H9 (cell line): ENCODE measurements around the gene DCHS2. TPM values are rescaled to one million over a fixed set of nuclear protein-coding genes. Genes with fewer than 3 reads are reported as not detected.

Source experiments
- DNase-seq: peaks from one replicate; pipeline ENCODE4 v3.0.0-alpha.2; 2017
- H2AFZ ChIP-seq: one replicate; pipeline ENCODE4 v1.6.1; 2013; ENCODE audit warnings: mild to moderate bottlenecking, low read length, control low read depth, moderate library complexity
- H2AK5ac ChIP-seq: 2 replicates; pipeline ENCODE4 v1.6.1; 2013; ENCODE audit warnings: low read length, control low read depth, mixed read lengths; ENCODE audit not compliant: insufficient read length
- H2BK120ac ChIP-seq: one replicate; pipeline ENCODE4 v1.6.1; 2013; ENCODE audit warnings: low read depth, mild to moderate bottlenecking, low read length, control low read depth, inconsistent platforms; ENCODE audit not compliant: poor library complexity, severe bottlenecking
- H2BK12ac ChIP-seq: 2 replicates; pipeline ENCODE4 v1.6.1; 2013; ENCODE audit warnings: low read length, control low read depth, mixed read lengths, low read depth; ENCODE audit not compliant: insufficient read length
- H2BK15ac ChIP-seq: 2 replicates; pipeline ENCODE4 v1.6.1; 2013; ENCODE audit warnings: low read depth, low read length, control low read depth
- H2BK20ac ChIP-seq: one replicate; pipeline ENCODE4 v1.6.1; 2013; ENCODE audit warnings: low read depth, mild to moderate bottlenecking, low read length, control low read depth, inconsistent platforms; ENCODE audit not compliant: poor library complexity, severe bottlenecking
- H2BK5ac ChIP-seq: 2 replicates; pipeline ENCODE4 v1.6.1; 2013; ENCODE audit warnings: low read length, control low read depth, mixed read lengths; ENCODE audit not compliant: insufficient read length
- H3K14ac ChIP-seq: 2 replicates; pipeline ENCODE4 v1.6.1; 2013; ENCODE audit warnings: low read length, control low read depth; ENCODE audit not compliant: insufficient read depth
- H3K18ac ChIP-seq: 2 replicates; pipeline ENCODE4 v1.6.1; 2013; ENCODE audit warnings: low read depth, mild to moderate bottlenecking, mixed read lengths, low read length, control low read depth; ENCODE audit not compliant: insufficient read length
- H3K23ac ChIP-seq: 2 replicates; pipeline ENCODE4 v1.6.1; 2013; ENCODE audit warnings: low read length, control low read depth, mixed read lengths, low read depth; ENCODE audit not compliant: insufficient read length
- H3K23me2 ChIP-seq: 2 replicates; pipeline ENCODE4 v1.6.1; 2013; ENCODE audit warnings: low read depth, mild to moderate bottlenecking, mixed read lengths, low read length, control low read depth; ENCODE audit not compliant: insufficient read length, poor library complexity, severe bottlenecking
- H3K27ac ChIP-seq: 2 replicates; pipeline ENCODE4 v1.5.1; 2013; ENCODE audit warnings: low read length, control low read depth, mixed read lengths, low read depth; ENCODE audit not compliant: insufficient read length
- H3K27me3 ChIP-seq: 2 replicates; pipeline ENCODE4 v1.6.1; 2013; ENCODE audit warnings: low read length, control low read depth, inconsistent platforms; ENCODE audit not compliant: insufficient read depth
- H3K4ac ChIP-seq: 2 replicates; pipeline ENCODE4 v1.6.1; 2013; ENCODE audit warnings: low read depth, mild to moderate bottlenecking, control low read depth, inconsistent platforms, low read length, moderate library complexity
- H3K4me1 ChIP-seq: 2 replicates; pipeline ENCODE4 v1.6.1; 2013; ENCODE audit warnings: low read length, control low read depth, inconsistent platforms; ENCODE audit not compliant: insufficient read depth
- H3K4me2 ChIP-seq: 2 replicates; pipeline ENCODE4 v1.6.1; 2013; ENCODE audit warnings: low read length, control low read depth, mixed read lengths; ENCODE audit not compliant: insufficient read length, insufficient read depth
- H3K56ac ChIP-seq: 2 replicates; pipeline ENCODE4 v1.6.1; 2013; ENCODE audit warnings: low read depth, mild to moderate bottlenecking, mixed read lengths, low read length, control low read depth; ENCODE audit not compliant: insufficient read length
- H3K79me1 ChIP-seq: 2 replicates; pipeline ENCODE4 v1.6.1; 2013; ENCODE audit warnings: low read depth, mild to moderate bottlenecking, moderate library complexity, low read length, control low read depth, inconsistent platforms; ENCODE audit not compliant: insufficient read depth, poor library complexity, severe bottlenecking
- H3K79me2 ChIP-seq: 2 replicates; pipeline ENCODE4 v1.6.1; 2013; ENCODE audit warnings: low read length, control low read depth, inconsistent platforms; ENCODE audit not compliant: insufficient read depth
- H3K9ac ChIP-seq: 2 replicates; pipeline ENCODE4 v1.6.1; 2013; ENCODE audit warnings: low read length, control low read depth, mixed read lengths; ENCODE audit not compliant: insufficient read length; ENCODE audit errors: extremely low read depth
- H3K9me3 ChIP-seq: one replicate; pipeline ENCODE4 v1.6.1; 2013; ENCODE audit warnings: low read depth, low read length, inconsistent platforms; ENCODE audit not compliant: control insufficient read depth
- H3T11ph ChIP-seq: one replicate; pipeline ENCODE4 v1.6.1; 2013; ENCODE audit warnings: mild to moderate bottlenecking, low read length, control low read depth, inconsistent platforms
- H4K20me1 ChIP-seq: one replicate; pipeline ENCODE4 v1.6.1; 2013; ENCODE audit not compliant: control insufficient read depth, insufficient read length, insufficient read depth
- H4K5ac ChIP-seq: 2 replicates; pipeline ENCODE4 v1.6.1; 2013; ENCODE audit warnings: low read depth, mild to moderate bottlenecking, mixed read lengths, low read length, control low read depth; ENCODE audit not compliant: insufficient read length
- H4K8ac ChIP-seq: replicated peaks from 2 replicates; pipeline ENCODE4 v1.6.1; 2013; ENCODE audit warnings: low read length, control low read depth, mixed read lengths, low read depth; ENCODE audit not compliant: insufficient read length
- H4K91ac ChIP-seq: 2 replicates; pipeline ENCODE4 v1.6.1; 2013; ENCODE audit warnings: low read depth, mild to moderate bottlenecking, moderate library complexity, mixed read lengths, low read length, control low read depth; ENCODE audit not compliant: insufficient read length
- H3K27ac Mint-ChIP-seq, 3 experiments: 2 replicates in 2 of 3; 3 replicates in 1 of 3; pipeline ENCODE4 v1.8.0; 2020 to 2021; ENCODE audit warnings: mixed read lengths in 3 of 3, mild to moderate bottlenecking in 1 of 3, moderate library complexity in 1 of 3
- H3K27me3 Mint-ChIP-seq: 2 replicates; pipeline ENCODE4 v1.8.0; 2021; ENCODE audit warnings: low read depth, mild to moderate bottlenecking, moderate library complexity, mixed read lengths
- H3K36me3 Mint-ChIP-seq, 3 experiments: 2 replicates in 2 of 3; 3 replicates in 1 of 3; pipeline ENCODE4 v1.8.0; 2020 to 2021; ENCODE audit warnings: low read depth in 3 of 3, mixed read lengths in 3 of 3; ENCODE audit not compliant: insufficient read depth in 1 of 3
- H3K4me1 Mint-ChIP-seq, 2 experiments: 2 replicates each; pipeline ENCODE4 v1.8.0; 2020; ENCODE audit warnings: mixed read lengths in 2 of 2
- H3K4me3 Mint-ChIP-seq, 2 experiments: 2 replicates in 1 of 2; 3 replicates in 1 of 2; pipeline ENCODE4 v1.8.0; 2020 to 2021; ENCODE audit warnings: mild to moderate bottlenecking in 2 of 2, mixed read lengths in 2 of 2, moderate library complexity in 1 of 2
- H3K9me3 Mint-ChIP-seq, 2 experiments: 2 replicates in 1 of 2; 3 replicates in 1 of 2; pipeline ENCODE4 v1.8.0; 2020; ENCODE audit warnings: mild to moderate bottlenecking in 2 of 2, mixed read lengths in 2 of 2, moderate library complexity in 1 of 2
- WGBS: extraction: QIAGEN DNeasy Blood & Tissue Kit; methylation state at CpG from one replicate; pipeline ENCODE4 v1.1.7; 2013; ENCODE audit warnings: missing lambda C conversion rate, low lambda C conversion rate, mixed read lengths; ENCODE audit not compliant: insufficient read length; ENCODE audit errors: extremely low coverage; 5-methylcytosine and 5-hydroxymethylcytosine counted together
- total RNA-seq: library from RNA; stranded (reverse); gene quantifications from 2 replicates; pipeline ENCODE4 v1.2.1, GENCODE V29; 2021
- TF ChIP-seq, protein P1 (sequence below): fragments of 200-600 bp; sonication (generic); conservative IDR thresholded peaks from 3 replicates; pipeline ENCODE4 v1.8.0; 2021; ENCODE audit warnings: antibody characterized with exemption, mild to moderate bottlenecking

Gene DCHS2
- total RNA-seq, 1 experiment from 2014 or later, result 0.57 TPM

DNA sequence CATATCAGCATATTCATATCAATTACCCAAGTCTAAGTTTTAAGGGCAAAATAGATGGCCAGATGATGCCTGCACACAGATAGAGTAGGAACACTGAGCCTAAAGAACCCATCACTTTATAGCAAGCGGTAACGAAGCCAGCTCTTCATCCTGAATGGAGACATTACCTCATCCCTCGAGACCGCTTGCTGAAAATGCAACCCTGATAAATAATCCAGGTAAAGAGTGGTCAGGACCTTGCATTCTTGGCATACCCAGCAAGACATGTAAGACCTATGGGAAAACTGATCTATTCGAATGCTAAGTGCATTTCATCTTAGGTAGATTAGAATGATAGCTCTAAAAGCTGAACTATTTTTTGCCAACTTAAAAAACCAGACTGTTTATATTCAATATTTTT lies 25.3 kb downstream of the DCHS2 start:
- Histone ChIP-seq H3K4ac (no peak overlapping the region), H2BK15ac (no peak overlapping the region), H2AK5ac (no peak overlapping the region), H3K4me2 (no peak overlapping the region), H3K79me2 (no peaks in the 10 kb centered on the region), H4K91ac (no peak overlapping the region), H3K27ac (no peak overlapping the region), H3K27me3 (no peaks in the 10 kb centered on the region), H3T11ph (no peak overlapping the region), H2BK12ac (no peak overlapping the region), H3K23ac (no peak overlapping the region), H2AFZ (no peak overlapping the region), H3K56ac (no peak overlapping the region), H3K79me1 (no peaks in the 10 kb centered on the region), H3K9me3 (no peaks in the 10 kb centered on the region), H3K14ac (no peak overlapping the region), H4K20me1 (no peaks in the 10 kb centered on the region), H4K5ac (no peak overlapping the region), H3K4me1 (no peaks in the 10 kb centered on the region), H2BK5ac (no peak overlapping the region), H2BK120ac (no peak overlapping the region), H3K23me2 (no peaks in the 10 kb centered on the region), H3K9ac (no peak overlapping the region), H3K18ac (no peak overlapping the region), H4K8ac (no peak overlapping the region), H2BK20ac (no peak overlapping the region)
- Mint-ChIP-seq H3K27ac (no peak overlapping the region), H3K4me1 (peaks cover 0 to 5% of the 10 kb centered on the region in 2 experiments; a peak in 2 of 4 replicates), H3K9me3 (no peaks in the 10 kb centered on the region), H3K36me3 (no peaks in the 10 kb centered on the region), H3K27me3 (no peaks in the 10 kb centered on the region; the same call in 1 of the 2 replicates), H3K4me3 (no peak overlapping the region)
- WGBS, result no CpG with 5 or more reads among the region's 5 CpGs
- TF ChIP-seq, protein P1, sequence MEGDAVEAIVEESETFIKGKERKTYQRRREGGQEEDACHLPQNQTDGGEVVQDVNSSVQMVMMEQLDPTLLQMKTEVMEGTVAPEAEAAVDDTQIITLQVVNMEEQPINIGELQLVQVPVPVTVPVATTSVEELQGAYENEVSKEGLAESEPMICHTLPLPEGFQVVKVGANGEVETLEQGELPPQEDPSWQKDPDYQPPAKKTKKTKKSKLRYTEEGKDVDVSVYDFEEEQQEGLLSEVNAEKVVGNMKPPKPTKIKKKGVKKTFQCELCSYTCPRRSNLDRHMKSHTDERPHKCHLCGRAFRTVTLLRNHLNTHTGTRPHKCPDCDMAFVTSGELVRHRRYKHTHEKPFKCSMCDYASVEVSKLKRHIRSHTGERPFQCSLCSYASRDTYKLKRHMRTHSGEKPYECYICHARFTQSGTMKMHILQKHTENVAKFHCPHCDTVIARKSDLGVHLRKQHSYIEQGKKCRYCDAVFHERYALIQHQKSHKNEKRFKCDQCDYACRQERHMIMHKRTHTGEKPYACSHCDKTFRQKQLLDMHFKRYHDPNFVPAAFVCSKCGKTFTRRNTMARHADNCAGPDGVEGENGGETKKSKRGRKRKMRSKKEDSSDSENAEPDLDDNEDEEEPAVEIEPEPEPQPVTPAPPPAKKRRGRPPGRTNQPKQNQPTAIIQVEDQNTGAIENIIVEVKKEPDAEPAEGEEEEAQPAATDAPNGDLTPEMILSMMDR, result no peak
- DNase-seq, result no peak
